NCI-H187 (cell line): ENCODE results near the gene OPHN1.

Experiments used
- DNase-seq, 2 experiments: peaks; one replicate each; lab custom pipeline; 2025; lab: John Stamatoyannopoulos, UW

OPHN1 gene

GRCh38 chrX:68433155-68433980 is at the start of gene OPHN1:
TSS of gene OPHN1 (minus strand) at chrX:68433495. CDS start at chrX:68433020, 475 bp downstream.
- no peak for DNase-seq

DNA sequence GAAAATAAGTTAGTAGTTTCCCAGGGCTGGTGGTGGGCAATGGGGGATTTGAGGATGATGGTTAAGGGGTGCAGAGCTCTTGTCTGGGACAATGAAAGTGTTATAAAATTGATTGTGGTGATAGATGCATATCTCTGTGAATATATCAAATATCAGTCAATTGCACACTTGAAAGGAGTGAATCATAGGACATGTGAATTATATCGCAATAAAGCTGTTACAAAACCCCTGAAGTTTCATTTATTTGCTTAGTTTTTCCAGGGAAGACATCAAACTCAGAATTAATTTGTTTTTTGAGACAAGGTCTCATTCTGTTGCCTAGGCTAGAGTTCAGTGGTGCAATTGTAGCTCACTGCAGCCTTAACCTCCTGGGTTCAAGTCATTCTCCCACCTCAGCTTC is 47.7 kb upstream of the OPHN1 start:
- DNase-seq = no peak

DNA sequence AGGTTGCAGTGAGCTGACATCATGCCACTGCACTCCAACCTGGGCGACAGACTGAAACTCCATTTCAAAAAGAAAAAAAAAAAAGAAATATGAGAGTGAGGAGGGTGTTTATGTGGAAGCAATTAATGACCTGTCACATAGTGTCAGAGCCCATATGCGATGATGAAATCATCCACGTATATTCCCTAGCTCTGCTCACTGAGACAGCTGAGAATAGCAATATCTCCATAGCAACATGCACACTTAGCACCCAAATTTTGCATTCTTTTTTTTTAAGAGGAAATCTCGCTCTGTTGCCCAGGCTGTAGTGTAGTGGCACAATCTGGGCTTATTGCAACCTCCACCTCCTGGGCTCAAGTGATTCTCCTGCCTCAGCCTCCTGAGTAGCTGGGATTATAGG is 31.5 kb upstream of the OPHN1 start:
- no peak for DNase-seq

DNA sequence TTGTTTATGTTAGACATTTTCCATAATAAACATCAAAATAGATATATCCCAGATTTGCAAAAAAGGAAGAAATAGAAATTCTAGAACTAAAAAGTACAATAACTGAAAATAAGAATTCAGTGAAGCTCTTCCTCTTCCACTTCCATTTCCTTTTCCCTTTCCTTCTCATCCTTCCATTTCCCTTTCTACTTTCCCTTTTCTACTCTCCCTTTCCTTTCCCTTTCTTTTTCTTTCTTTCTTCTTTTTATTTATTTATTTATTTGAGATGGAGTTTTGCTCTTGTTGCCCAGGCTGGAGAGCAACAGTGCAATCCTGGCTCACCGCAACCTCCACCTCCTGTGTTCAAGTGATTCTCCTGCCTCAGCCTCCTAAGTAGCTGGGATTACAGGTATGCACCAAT is 30.6 kb upstream of the OPHN1 start:
- no peak for DNase-seq

- DNase-seq = no peak
Observed at GRCh38 chrX:68462653-68463052, 29.4 kb upstream of the OPHN1 start.

GRCh38 chrX:68462197-68462596 is 28.9 kb upstream of the OPHN1 start:
- no peak for DNase-seq

DNA sequence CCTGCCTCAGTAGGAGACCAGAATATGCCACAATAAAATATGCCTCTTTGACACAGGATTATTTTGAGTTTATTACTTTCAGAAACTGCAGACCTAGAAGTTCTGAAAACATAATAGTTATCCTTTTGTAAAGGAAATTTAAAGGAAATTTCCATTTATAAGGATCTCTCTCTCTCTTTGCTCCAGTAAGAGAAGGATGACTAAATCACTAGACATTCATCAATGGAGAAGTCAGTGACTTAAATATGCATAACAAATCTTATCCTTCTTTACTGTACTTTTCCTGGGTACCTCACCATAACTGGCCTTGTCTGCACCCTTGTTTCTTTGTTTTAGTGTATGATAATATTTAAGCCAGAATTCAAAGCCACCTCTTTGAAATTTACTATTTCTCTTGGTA is 28.3 kb upstream of the OPHN1 start:
- no peak for DNase-seq

DNA sequence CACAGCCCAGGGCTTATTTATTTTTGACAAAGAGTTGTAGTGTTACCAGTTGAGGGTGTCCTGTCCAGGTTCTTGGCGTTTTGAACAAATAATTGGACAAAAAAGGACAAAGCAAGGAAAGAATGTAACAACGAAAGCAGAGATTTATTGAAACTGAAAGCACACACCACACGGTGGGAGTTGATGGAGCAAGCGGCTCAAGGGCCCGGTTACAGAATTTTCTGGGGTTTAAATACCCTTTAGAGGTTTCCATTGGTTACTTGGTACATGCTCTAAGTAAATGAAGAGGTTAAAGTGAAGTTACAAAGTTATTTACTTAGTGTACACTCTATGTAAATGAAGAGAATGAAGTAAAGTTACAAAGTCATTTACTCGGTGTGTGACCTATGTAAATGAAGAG is 27.8 kb upstream of the OPHN1 start:
- no peak for DNase-seq

DNA sequence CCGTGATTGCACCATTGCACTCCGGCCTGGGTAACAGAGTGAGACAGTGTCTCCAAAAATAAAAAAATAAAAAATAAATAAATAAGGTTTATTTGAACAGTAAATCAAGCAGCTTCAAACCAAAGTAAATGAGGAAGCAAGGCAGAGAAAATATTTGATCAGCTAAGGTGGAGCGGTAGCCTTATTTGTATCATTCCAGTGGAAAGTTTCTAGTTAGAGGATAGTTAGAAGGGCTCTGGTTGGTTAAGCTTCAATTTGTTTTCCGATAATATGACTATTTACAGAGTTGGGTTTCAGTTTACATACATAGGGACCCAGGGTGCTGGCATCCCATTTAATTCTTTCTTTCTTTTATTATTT is 21.8 kb upstream of the OPHN1 start:
- no peak for DNase-seq

DNA sequence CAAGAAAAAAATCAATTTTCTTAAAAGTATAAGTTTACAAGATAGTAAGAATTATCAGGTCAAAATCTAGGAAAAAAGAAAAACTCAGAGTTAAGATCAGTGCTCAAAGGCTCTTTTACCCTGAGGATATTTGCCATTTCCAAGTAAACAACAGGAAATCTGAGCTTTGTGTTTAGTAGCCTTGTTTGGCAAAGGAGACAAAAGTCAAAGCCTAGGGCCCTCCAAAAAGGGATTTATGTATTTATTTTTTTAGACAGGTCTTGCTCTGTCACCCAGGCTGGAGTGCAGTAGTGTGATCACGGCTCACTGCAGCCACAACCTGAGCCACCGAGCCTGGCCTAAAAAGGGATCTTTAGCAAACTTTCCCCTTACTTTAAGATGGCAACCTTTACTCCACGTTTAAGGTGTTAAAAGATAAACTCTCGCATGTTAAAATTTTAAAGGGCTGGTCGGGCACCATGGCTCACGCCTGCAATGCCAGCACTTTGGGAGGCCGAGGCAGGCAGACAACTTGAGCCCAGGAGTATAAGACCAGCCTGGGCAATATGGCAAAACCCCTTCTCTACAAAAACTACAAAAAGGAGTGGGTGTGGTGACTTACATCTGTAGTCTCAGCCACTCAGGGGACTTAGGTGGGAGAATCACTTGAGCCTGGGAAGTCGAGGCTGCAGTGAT is 21.3 kb upstream of the OPHN1 start:
- no peak for DNase-seq

DNA sequence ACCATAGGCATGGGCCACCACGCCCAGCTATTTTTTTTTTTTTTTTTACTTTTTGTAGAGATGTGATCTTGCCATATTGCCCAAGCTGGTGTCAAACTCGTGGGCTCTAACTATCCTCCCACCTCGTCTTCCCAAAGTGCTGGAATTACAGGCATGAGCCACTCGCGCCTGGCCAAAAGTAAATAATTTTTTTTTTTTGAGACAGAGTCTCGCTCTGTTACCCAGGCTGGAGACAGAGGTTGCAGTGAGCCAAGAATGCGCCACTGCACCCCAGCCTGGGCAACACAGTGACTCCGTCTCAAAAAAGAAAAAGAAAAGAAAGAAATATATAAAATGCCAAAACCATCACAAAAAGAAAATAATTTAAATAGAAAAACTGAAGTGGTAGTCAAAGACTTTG is 18.4 kb upstream of the OPHN1 start:
- DNase-seq = no peak

GRCh38 chrX:68443155-68443868 is 10.0 kb upstream of the OPHN1 start:
- DNase-seq = no peak

DNA sequence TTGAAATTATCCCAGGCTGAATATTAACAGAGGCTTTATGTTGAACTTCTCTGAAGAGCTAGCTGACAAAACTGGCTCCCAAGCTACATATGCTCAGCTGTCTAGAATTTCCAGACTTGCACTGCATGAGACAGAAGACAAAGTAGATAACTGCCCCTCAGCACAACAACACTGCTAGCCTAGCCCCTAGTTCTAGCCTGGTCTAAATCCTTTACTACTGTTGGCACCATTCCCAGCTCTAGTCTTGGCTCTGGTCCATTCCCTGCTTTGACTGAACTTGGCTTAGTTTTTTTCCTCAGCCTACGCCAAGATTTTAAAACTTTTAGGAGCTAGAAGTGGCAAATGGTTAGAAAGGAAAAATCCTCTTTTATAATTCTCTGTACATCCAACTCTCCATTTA is 7.6 kb upstream of the OPHN1 start:
- no peak for DNase-seq

GRCh38 chrX:68440442-68440841 is 7.1 kb upstream of the OPHN1 start:
- no peak for DNase-seq

DNA sequence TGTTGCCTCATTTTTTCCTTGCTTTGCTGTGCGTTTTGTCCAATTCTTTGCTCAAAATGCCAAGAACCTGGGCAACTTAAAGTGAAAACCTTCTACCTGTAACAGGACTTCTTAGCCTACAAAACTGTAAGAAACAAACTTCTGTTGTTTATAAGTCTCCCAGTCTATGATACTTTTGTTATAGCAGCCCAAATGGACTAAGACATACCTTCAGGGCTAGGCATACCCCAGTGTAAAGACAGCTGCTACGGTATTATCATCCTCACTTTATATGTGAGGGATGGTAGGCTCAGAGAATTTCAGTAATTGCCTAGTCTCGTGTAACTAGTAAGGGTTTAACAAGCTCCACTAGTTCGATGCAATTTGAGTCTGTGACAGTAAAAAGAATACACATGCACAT is 6.0 kb upstream of the OPHN1 start:
- DNase-seq = no peak

- DNase-seq = no peak
Observed at GRCh38 chrX:68438575-68438974, 5.3 kb upstream of the OPHN1 start.

DNA sequence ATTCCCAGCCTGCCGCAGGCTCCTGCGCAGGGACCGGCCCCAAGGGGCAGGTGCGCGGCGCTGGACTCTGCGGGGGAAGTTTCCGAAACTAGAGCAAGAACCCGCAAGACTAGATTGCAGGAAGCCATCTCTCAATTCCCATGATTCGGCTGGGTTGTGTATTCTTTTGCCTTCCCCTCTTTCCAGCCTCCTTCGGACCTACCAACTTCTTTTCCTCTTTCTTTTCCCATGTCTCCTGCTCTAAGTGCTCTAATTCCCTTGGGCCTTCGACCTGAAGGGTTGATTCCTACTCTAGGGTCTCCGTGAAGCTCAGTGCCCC is 645 bp upstream of the OPHN1 start:
- DNase-seq = no peak

DNA sequence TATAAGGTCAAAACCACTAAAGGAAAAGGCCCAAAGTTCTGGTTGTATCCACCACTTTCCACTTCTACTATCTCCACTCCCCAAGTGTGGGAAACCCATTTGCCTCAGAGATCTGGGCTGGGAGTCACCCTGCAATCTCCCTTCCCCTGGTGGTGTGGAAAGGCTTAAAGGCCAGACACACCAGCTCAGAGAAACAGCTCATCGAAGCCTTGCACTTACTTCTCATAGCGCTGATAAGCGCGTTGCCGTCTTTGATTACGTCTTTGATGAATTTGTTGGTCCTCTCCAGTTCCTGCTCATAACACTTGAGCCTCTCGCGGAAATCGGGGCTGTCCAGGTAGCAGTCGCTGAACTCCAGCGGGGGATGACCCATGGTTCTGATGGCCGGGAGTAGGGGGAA is 647 bp downstream of the OPHN1 start:
- DNase-seq = no peak

GRCh38 chrX:68431836-68432235 is 1.5 kb downstream of the OPHN1 start:
- no peak for DNase-seq

DNA sequence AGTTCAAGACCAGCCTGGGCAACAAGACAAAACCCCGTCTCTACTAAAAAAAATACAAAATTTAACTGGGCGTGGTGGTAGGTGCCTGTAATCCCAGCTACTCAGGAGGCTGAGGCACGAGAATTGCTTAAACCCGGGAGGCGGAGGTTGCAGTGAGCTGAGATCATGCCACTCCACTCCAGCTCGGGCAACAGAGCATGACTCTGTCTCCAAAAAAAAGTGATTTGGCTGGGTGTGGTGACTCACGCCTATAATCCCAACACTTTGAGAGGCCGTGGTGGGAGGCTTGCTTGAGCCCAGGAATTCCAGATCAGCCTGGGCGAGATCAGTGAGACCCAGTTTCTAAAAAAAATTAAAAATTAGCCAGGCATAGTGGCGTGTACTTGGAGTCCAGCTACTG is 4.1 kb downstream of the OPHN1 start:
- DNase-seq = no peak

GRCh38 chrX:68428431-68428830 is 4.9 kb downstream of the OPHN1 start:
- no peak for DNase-seq

DNA sequence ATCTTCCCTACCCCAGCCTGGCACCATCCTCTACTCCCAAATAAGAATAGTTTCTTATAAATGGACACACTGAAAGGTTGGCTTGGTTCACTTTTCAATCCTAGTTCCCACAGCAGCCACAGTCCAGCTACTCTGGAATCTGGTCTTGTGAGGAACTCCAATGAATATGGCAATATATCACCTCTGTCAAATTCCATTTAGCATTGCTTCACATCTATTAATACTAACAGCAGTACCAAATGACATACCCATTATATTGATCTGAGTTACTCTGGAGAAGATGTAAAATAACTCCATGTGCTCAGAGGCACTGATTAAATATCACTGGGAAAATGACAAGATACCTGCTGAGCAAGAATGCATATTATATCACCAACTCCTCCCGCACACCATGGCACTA is 8.6 kb downstream of the OPHN1 start:
- DNase-seq = no peak

DNA sequence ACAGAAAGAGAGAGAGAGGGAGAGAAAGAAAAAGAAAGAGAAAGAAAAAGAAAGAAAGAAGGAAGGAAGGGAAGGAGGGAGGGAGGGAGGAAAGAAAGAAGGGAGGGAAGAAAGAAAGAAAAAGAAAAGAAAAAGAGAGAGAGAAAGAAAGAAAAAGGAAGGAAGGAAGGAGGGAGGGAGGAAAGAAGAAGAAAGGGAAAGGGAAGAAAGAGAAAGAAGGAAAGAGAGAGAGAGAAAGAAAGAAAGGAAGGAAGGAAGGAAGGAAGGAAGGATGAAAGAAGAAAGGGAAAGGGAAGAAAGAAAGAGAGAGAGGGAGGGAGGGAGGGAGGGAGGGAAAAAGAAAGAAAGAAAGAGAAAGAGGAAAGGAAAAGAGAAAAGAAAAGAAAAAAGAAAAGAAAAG is 10.8 kb downstream of the OPHN1 start:
- DNase-seq = no peak
